ENCODE results near the gene MTHFD2L.

DNA sequence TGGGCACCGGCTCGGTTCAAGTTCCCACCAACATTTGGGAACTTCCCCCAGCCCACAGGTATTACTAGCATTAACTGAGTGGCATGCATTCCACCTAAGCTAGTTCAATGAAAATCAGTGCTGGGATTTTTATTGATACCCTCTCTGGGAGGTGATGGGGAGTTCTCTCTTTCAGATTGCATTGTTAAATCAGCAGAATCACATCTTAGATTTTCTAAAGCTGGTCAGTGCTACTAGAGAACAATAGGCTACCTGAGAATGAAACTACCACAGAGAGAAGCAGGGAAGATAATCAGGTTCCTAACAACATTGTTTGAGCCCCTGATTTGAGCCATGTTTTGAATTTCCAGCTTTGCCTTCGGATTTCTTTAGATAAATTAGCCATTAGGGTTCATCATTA lies 166.3 kb downstream of the MTHFD2L start:
- TF ChIP-seq TAF1 (IDR thresholded peaks at IDR 0.05; ENCODE audit: borderline replicate concordance, low read depth, low read length) (no peak), POLR2A (IDR thresholded peaks at IDR 0.05; ENCODE audit: low read depth, low read length) (no peak), POLR2AphosphoS5 (IDR thresholded peaks at IDR 0.05; ENCODE audit: low read depth, low read length) (no peak)

All from GM12892 (cell line).